HG03442 (cell line): ENCODE results near the gene OGT.
"Not testable (repeated sequence)": the region's sequence is repeated elsewhere in the genome, so short reads cannot be mapped to it uniquely, and the experiment has no call there.

Source experiments
- ATAC-seq: cut with Tn5 transposase; IDR thresholded peaks from one replicate; pipeline ENCODE4 v1.9.1; 2021; ENCODE audit warnings: mild to moderate bottlenecking, moderate library complexity; ENCODE audit not compliant: unreplicated experiment

The OGT gene

GRCh38 chrX:71532753-71533425 lies at the start of gene OGT:
TSS of gene OGT (plus strand) at chrX:71533104. CDS start at chrX:71533300, 196 bp downstream.
- peak; percentile 82 for ATAC-seq

- no peak for ATAC-seq
Observed at GRCh38 chrX:71487814-71488213, 45.1 kb upstream of the OGT start.

- no peak for ATAC-seq
Observed at GRCh38 chrX:71489540-71489939, 43.4 kb upstream of the OGT start.

- peak; percentile 39 for ATAC-seq
Observed at GRCh38 chrX:71492231-71493065, 40.5 kb upstream of the OGT start.

GRCh38 chrX:71493111-71493613 lies 39.7 kb upstream of the OGT start:
- ATAC-seq = no peak

GRCh38 chrX:71495979-71496378 lies 36.9 kb upstream of the OGT start:
- ATAC-seq = not testable (repeated sequence)

GRCh38 chrX:71496476-71496875 lies 36.4 kb upstream of the OGT start:
- no peak for ATAC-seq

- ATAC-seq = not testable (repeated sequence)
Observed at GRCh38 chrX:71502080-71502479, 30.8 kb upstream of the OGT start.

- no peak for ATAC-seq
Observed at GRCh38 chrX:71504346-71504745, 28.6 kb upstream of the OGT start.

GRCh38 chrX:71509289-71509688 lies 23.6 kb upstream of the OGT start:
- no peak for ATAC-seq

- no peak for ATAC-seq
Observed at GRCh38 chrX:71510161-71510560, 22.7 kb upstream of the OGT start.

GRCh38 chrX:71513731-71514130 lies 19.2 kb upstream of the OGT start:
- not testable (repeated sequence) for ATAC-seq

- peak; percentile 81 for ATAC-seq
Observed at GRCh38 chrX:71514367-71515037, 18.4 kb upstream of the OGT start.

- no peak for ATAC-seq
Observed at GRCh38 chrX:71515038-71515396, 17.9 kb upstream of the OGT start.

- ATAC-seq = no peak
Observed at GRCh38 chrX:71525316-71525715, 7.6 kb upstream of the OGT start.

GRCh38 chrX:71532078-71532752 lies 689 bp upstream of the OGT start:
- no peak for ATAC-seq

- ATAC-seq = no peak
Observed at GRCh38 chrX:71533516-71533850, 579 bp downstream of the OGT start.

- no peak for ATAC-seq
Observed at GRCh38 chrX:71533851-71534561, 1.1 kb downstream of the OGT start.

- no peak for ATAC-seq
Observed at GRCh38 chrX:71534773-71535544, 2.1 kb downstream of the OGT start.

- no peak for ATAC-seq
Observed at GRCh38 chrX:71536285-71536684, 3.4 kb downstream of the OGT start.
